AG10803 (cell line): ENCODE data around the gene FGD2.

ENCODE experiments used
- DNase-seq: peaks from one replicate; pipeline ENCODE4 v3.0.0; 2010; ENCODE audit warnings: low read depth
- H3K4me3 ChIP-seq: 2 replicates; pipeline ENCODE4 v1.5.1; 2011; ENCODE audit warnings: mild to moderate bottlenecking, low read length, control low read depth
- TF ChIP-seq, protein P1 (sequence below): conservative IDR thresholded peaks from 2 replicates; pipeline ENCODE4 v1.5.1; 2011; ENCODE audit warnings: mild to moderate bottlenecking, low read length, control low read depth, inconsistent platforms

The FGD2 gene, protein sequence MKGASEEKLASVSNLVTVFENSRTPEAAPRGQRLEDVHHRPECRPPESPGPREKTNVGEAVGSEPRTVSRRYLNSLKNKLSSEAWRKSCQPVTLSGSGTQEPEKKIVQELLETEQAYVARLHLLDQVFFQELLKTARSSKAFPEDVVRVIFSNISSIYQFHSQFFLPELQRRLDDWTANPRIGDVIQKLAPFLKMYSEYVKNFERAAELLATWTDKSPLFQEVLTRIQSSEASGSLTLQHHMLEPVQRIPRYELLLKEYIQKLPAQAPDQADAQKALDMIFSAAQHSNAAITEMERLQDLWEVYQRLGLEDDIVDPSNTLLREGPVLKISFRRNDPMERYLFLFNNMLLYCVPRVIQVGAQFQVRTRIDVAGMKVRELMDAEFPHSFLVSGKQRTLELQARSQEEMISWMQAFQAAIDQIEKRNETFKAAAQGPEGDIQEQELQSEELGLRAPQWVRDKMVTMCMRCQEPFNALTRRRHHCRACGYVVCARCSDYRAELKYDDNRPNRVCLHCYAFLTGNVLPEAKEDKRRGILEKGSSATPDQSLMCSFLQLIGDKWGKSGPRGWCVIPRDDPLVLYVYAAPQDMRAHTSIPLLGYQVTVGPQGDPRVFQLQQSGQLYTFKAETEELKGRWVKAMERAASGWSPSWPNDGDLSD

DNA sequence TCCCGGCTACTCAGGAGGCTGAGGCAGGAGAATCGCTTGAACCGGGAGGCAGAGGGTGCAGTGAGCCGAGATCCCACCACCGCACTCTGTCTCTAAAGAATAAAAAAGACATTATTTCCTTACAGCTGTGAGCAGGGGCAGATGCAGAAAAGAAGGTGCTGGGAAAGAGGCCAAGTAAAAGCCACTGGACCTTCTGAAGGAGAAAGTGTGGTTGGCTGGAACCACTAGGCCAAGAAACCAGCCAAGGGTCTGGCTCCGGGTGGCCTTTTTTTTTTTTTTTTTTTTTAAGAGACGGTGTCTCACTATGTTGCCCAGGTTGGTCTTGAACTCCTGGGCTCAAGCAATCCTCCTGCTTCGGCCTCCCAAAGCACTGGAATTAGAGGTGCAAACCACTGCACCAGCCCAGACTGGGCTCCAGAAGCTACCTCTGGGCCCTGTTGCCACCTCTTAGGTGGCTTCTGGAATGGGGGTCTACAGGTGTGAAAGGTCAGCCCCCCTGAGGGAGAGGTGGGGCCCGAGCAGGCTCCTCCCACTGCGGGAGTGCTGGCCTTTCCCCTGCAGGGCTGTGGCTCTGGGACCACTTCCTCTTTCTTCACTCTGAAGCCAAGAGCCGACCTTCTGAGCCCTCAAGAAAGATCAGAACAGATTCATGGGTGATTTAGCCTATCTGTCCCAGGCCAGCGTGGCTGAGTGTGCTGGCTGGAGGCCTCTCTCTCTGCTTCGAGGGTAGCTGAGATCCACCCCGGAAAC is at the start of gene FGD2:
Gene FGD2 (plus strand): TSS at position 595 of the 750 bp plus-strand sequence. CDS start 163 bp downstream, outside the sequence.
- TF ChIP-seq, protein P1, sequence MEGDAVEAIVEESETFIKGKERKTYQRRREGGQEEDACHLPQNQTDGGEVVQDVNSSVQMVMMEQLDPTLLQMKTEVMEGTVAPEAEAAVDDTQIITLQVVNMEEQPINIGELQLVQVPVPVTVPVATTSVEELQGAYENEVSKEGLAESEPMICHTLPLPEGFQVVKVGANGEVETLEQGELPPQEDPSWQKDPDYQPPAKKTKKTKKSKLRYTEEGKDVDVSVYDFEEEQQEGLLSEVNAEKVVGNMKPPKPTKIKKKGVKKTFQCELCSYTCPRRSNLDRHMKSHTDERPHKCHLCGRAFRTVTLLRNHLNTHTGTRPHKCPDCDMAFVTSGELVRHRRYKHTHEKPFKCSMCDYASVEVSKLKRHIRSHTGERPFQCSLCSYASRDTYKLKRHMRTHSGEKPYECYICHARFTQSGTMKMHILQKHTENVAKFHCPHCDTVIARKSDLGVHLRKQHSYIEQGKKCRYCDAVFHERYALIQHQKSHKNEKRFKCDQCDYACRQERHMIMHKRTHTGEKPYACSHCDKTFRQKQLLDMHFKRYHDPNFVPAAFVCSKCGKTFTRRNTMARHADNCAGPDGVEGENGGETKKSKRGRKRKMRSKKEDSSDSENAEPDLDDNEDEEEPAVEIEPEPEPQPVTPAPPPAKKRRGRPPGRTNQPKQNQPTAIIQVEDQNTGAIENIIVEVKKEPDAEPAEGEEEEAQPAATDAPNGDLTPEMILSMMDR: no peak
- H3K4me3 ChIP-seq: no peak within 1 kb of the TSS
- DNase-seq: no peak

DNA sequence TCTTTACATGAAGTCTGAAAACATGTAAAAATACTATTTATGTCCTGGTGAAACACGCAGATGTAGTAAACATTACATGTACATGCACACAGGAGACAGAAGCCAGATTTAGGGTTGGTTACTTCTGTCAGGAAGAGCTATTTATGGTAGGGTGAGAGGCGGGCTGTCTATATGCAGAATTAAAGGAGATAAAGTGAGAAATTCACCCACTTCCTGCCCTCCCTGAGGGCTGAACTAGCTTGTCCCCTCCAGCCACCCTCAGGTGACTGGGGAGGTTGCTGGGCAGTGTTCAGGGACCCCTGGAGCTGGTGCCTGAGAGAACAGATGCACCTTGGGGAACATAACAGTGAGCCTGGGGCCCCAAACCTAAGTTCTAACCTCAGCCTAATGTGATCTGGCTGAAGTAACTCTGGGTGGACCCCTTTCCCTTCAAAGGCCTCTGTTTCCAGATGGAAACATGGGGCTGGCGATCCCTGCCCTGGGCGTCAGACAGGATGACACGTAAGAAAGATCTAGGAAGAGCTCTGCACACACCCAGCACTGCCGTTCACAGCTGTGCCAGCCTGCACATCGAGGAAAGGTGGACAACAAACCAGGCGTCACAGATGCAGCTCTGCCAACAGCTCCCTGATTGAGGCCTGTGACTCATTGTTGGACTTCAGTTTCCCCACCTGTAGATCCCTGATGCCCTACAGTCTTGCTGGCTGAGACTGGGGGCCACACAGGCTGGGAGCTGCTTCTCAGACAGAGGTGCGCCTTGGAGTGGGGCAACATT is 49.6 kb upstream of the FGD2 start:
- no peak overlapping the region for H3K4me3 ChIP-seq
- DNase-seq: no peak
- TF ChIP-seq, protein P1: no peak

DNA sequence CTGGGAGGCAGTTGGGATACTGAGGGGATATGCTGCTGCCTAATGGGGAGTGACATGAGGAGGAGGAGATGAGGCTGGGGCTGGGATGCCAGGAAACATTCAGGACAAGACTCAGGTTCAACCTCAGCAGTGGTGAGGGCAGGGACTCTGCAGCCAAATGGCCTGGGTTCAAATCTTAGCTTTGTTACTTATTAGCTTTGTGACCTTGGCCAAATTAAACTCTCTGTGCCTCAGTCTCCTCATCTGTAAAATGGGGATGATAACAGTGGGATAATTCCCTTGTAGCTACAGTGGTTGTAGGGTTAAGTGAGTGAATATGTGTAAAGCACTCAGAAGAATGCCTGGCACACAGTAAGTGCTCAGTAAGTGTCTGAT is 49.0 kb upstream of the FGD2 start:
- no peak for DNase-seq

DNA sequence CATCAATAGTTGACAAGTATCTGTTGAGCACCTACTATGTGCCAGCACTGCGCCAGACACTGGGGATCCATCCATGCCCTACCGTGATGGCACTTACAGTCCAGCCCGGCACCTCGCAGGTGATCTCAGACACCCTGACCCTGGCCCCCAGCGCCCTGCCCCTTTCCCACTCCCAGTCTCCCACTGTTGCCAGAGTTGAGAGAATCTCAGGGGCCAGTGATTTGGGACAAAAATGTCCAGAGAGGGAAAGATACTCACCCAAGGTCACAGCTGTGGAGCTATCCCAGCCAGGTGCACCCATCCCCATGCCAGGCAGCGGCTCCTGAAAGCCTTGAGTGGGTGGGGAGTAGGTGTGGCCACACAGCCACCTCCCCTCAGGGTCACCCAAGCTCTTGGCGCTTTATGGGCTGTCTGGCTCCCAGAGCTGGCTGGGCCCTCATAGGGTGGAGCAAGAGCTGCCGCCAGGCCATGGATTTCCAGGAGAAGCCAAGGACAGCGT is 47.6 kb upstream of the FGD2 start:
- no peak for DNase-seq
- H3K4me3 ChIP-seq: no peak overlapping the region
- TF ChIP-seq, protein P1: no peak

More for the DNA sequence above, 49.0 kb upstream of the FGD2 start:
- no peak overlapping the region for H3K4me3 ChIP-seq
- TF ChIP-seq, protein P1: no peak

DNA sequence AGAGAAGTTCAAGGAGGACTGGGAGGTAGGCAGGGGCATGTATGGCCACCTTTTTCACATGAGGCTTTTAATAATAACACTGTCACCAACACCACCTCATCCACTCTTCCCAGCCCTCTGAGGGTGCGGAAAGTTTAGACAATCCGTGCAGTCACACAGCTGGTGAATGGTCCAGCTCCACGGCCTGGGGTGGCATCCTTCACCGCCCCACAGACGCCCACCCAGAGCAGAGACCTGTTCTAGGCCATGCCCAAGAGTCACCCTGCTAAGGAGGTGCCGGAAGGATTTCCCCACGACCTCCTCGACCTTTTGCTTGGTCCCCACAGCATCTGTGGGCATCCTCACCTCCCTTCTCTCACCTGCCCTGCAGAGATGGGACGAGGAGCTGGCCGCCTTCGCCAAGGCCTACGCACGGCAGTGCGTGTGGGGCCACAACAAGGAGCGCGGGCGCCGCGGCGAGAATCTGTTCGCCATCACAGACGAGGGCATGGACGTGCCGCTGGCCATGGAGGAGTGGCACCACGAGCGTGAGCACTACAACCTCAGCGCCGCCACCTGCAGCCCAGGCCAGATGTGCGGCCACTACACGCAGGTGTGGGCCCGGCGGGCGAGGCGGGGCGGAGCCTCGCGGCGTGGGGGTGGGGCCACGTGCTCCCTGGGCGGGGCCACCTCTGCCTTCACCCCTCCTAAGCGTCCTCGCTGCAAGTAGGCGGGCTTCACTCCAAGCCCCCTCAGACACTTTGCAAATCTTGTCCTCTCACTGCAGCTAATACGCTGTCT is 46.5 kb upstream of the FGD2 start:
- no peak for DNase-seq

More for the DNA sequence above, 46.5 kb upstream of the FGD2 start:
- TF ChIP-seq, protein P1: no peak
- no peak overlapping the region for H3K4me3 ChIP-seq
